ENCODE measurements around the gene DCP1A. TPM values are rescaled to one million over a fixed set of nuclear protein-coding genes. Genes with fewer than 3 reads are reported as not detected.

The DCP1A gene
- total and polyA plus RNA-seq, 2 donors (not counting 3 experiments of a cell fraction or from before 2014, with no cell fraction given), result 32.3 to 38.0 TPM

- dilution Hi-C loops (cut with MboI; ENCODE audit: extremely low pct_ligation_motif_present, low sequenced_read_pairs) (no loop called here), intact Hi-C loops (cut with micrococcal nuclease) (no loop called here)
- Histone ChIP-seq H3K27ac (ENCODE audit: insufficient read depth, low read depth, low read length) (no peak overlapping the region), H4K20me1 (replicated peaks; ENCODE audit: control insufficient read depth, extremely low read depth, insufficient read depth, low read length) (no peaks in the 10 kb centered on the region), H3K4me1 (ENCODE audit: control insufficient read depth, extremely low read depth, insufficient read depth, low read length) (peaks cover 5% of the 10 kb centered on the region), H3K27me3 (ENCODE audit: control insufficient read depth in 2 of 2, insufficient read depth in 2 of 2, low read length in 2 of 2) (no peaks in the 10 kb centered on the region), H3K4me2 (ENCODE audit: insufficient read depth, low read length) (no peak overlapping the region), H3K9me1 (replicated peaks; ENCODE audit: control insufficient read depth, extremely low read depth, insufficient read depth, low read length) (no peaks in the 10 kb centered on the region), H3K9me3 (replicated peaks; ENCODE audit: control insufficient read depth, insufficient read depth, low read length) (no peaks in the 10 kb centered on the region), H2AFZ (ENCODE audit: low read depth, low read length) (no peak overlapping the region), H3K9ac (replicated peaks; ENCODE audit: extremely low read depth, insufficient read depth, low read length) (no peak overlapping the region), H3K36me3 (ENCODE audit: control insufficient read depth in 2 of 2, extremely low read depth in 1 of 2, insufficient read depth in 2 of 2, low read length in 2 of 2) (no peaks in the 10 kb centered on the region), H3K4me3 (replicated peaks in 1 of 3; ENCODE audit: insufficient read depth in 1 of 3, low read depth in 1 of 3, low read length in 3 of 3) (no peak overlapping the region), H3K79me2 (ENCODE audit: control insufficient read depth, insufficient read depth, low read length) (peaks cover 20% of the 10 kb centered on the region)
- no peak for DNase-seq (ENCODE audit: low read depth, low spot score)
- TF ChIP-seq POLR2A (IDR thresholded peaks at IDR 0.05; ENCODE audit: low read depth, low read length), result no peak
- no peak for TF ChIP-seq FOS (IDR thresholded peaks at IDR 0.05; ENCODE audit: borderline replicate concordance, insufficient read depth, low read length)
- no peak for TF ChIP-seq EZH2 (IDR thresholded peaks at IDR 0.05; ENCODE audit: borderline replicate concordance, low read depth, low read length, severe bottlenecking)
- no peak for TF ChIP-seq MYC (IDR thresholded peaks at IDR 0.05; ENCODE audit: low read depth, low read length)
- BruUV-seq (replicated peaks), result no TSS peak
- ChIA-PET CTCF (interaction anchor here (1.1 to 1.2 kb wide), 2 partner anchors 12 to 29 kb away, joined by 3 to 4 read pairs; no protein-coding TSS in a partner anchor), POLR2A (no interaction called here)
- FAIRE-seq, result no peak
These were observed 88.5 kb downstream of the DCP1A start for GRCh38 chr3:53258600-53259426.

- intact Hi-C loops (cut with micrococcal nuclease), result no loop called here
- POLR2A ChIA-PET, result no interaction called here
These were observed 89.9 kb downstream of the DCP1A start for GRCh38 chr3:53257465-53257864.

More at GRCh38 chr3:53257465-53257864, 89.9 kb downstream of the DCP1A start:
- FAIRE-seq (no peak), DNase-seq (ENCODE audit: low read depth, low spot score) (no peak)
- Histone ChIP-seq H3K27me3 (ENCODE audit: control insufficient read depth in 2 of 2, insufficient read depth in 2 of 2, low read length in 2 of 2) (no peaks in the 10 kb centered on the region), H3K4me2 (ENCODE audit: insufficient read depth, low read length) (no peak overlapping the region), H3K9me1 (replicated peaks; ENCODE audit: control insufficient read depth, extremely low read depth, insufficient read depth, low read length) (no peaks in the 10 kb centered on the region), H3K79me2 (ENCODE audit: control insufficient read depth, insufficient read depth, low read length) (peaks cover 33% of the 10 kb centered on the region), H4K20me1 (replicated peaks; ENCODE audit: control insufficient read depth, extremely low read depth, insufficient read depth, low read length) (peaks cover 2% of the 10 kb centered on the region), H2AFZ (ENCODE audit: low read depth, low read length) (no peak overlapping the region), H3K4me3 (replicated peaks in 1 of 3; ENCODE audit: insufficient read depth in 1 of 3, low read depth in 1 of 3, low read length in 3 of 3) (no peak overlapping the region), H3K9ac (replicated peaks; ENCODE audit: extremely low read depth, insufficient read depth, low read length) (no peak overlapping the region), H3K36me3 (ENCODE audit: control insufficient read depth in 2 of 2, extremely low read depth in 1 of 2, insufficient read depth in 2 of 2, low read length in 2 of 2) (no peaks in the 10 kb centered on the region), H3K9me3 (replicated peaks; ENCODE audit: control insufficient read depth, insufficient read depth, low read length) (no peaks in the 10 kb centered on the region), H3K4me1 (ENCODE audit: control insufficient read depth, extremely low read depth, insufficient read depth, low read length) (peaks cover 9% of the 10 kb centered on the region), H3K27ac (ENCODE audit: insufficient read depth, low read depth, low read length) (no peak overlapping the region)
- no peak for TF ChIP-seq GATA2 (IDR thresholded peaks at IDR 0.05; ENCODE audit: insufficient read depth, insufficient read length, low read depth, low read length)
- TF ChIP-seq MAX (IDR thresholded peaks at IDR 0.05; ENCODE audit: insufficient read depth, insufficient read length), result no peak
- no peak for TF ChIP-seq FOS (IDR thresholded peaks at IDR 0.05; ENCODE audit: borderline replicate concordance, insufficient read depth, low read length)
- no peak for TF ChIP-seq MYC (IDR thresholded peaks at IDR 0.05; ENCODE audit: low read depth, low read length)
- no peak for TF ChIP-seq EZH2 (IDR thresholded peaks at IDR 0.05; ENCODE audit: borderline replicate concordance, low read depth, low read length, severe bottlenecking)
- no peak for TF ChIP-seq CTCF (IDR thresholded peaks at IDR 0.05; ENCODE audit: extremely low read depth in 1 of 2, insufficient read depth in 1 of 2, low read depth in 1 of 2, low read length in 2 of 2)
- TF ChIP-seq JUN (IDR thresholded peaks at IDR 0.05; ENCODE audit: borderline replicate concordance, insufficient read depth, insufficient read length, low read depth), result no peak
- dilution Hi-C loops (cut with MboI; ENCODE audit: extremely low pct_ligation_motif_present, low sequenced_read_pairs), result no loop called here
- CTCF ChIA-PET, result no interaction called here
- BruUV-seq (replicated peaks), result no TSS peak

All from endothelial cell of umbilical vein (primary cell).